Umbilical cord (tissue), 2 donors: ENCODE data around the gene SLC30A2. TPM values are rescaled to one million over a fixed set of nuclear protein-coding genes. Genes with fewer than 3 reads are reported as not detected.

Experiments
- DNase-seq: peaks from one replicate; pipeline ENCODE4 v3.0.0-alpha.2; 2015; ENCODE audit warnings: low spot score
- total RNA-seq: library from RNA; depleted of rRNA; stranded (reverse); fragments of >200 nt; gene quantifications from one replicate; pipeline ENCODE4 v1.2.3, GENCODE V29; 2014; ENCODE audit warnings: low replicate concordance; ENCODE audit not compliant: insufficient read depth

The SLC30A2 gene
- total RNA-seq, 1 donor from 2014 or later: 1.2 TPM

GRCh38 chr1:26023009-26023408 lies 22.9 kb downstream of the SLC30A2 start:
- DNase-seq: no peak

DNA sequence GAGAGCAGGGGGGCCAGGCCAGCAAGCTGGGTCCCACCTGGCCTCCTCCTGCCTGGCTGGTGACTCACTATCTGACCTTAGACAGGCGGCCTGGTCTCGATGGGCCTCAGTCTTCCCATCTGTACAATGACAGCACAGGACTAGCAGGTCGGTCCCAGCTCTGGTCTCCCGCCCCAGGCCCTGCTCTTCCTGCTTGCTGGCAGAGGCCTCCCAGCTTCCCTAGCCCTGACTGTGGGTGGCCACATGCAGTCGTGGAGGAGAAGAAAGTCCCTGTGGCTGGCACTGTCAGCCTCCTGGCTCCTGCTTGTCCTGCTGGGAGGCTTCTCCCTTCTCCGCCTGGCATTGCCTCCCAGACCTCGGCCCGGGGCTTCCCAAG lies 23.5 kb downstream of the SLC30A2 start:
- DNase-seq: no peak

DNA sequence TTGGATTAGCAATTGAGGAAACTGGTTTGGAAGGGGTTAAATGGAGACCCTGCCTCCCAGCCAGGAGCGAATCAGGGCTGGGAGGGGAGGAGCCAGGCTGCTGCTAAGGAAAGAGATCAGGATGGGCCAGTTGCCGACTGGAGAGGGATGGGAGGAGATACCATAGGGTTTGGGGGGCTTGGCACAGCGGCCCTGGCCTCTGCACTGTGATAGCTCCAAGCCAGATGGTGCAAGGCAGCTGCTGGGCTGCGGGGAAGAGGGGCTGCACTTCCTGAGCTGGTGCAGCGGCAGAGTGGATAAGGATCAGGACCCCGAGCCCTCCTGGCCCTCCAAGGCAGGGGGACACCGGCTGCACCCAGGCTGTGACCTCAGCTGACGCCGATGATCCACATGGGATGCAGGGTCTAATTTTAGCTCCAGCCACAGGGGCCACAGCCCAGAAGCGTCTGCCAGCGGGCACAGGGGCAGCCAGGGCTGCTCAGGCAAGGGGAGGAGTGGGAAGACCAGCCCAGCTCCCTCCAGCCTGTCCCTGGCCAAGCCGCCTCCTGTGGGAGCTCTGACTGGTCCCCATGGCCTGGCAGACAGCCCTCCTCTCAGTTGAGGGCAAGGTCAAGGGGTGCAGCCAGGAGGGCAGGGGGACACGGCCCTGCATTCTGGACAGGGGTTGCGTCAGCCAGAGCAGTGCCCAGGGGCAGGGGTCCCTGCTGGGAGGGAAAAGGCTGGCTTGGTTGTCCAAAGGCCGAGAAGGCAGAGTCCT lies 24.1 kb downstream of the SLC30A2 start, which contains the start of gene EXTL1:
Gene EXTL1 (plus strand): TSS at position 129 of the 757 bp plus-strand sequence. CDS start 872 bp downstream, outside the sequence.
- peak; percentile 69 for DNase-seq

- no peak for DNase-seq
Observed at GRCh38 chr1:26020941-26021646, 24.8 kb downstream of the SLC30A2 start.

- DNase-seq: no peak
Observed at GRCh38 chr1:26020330-26020768, 25.6 kb downstream of the SLC30A2 start.

DNA sequence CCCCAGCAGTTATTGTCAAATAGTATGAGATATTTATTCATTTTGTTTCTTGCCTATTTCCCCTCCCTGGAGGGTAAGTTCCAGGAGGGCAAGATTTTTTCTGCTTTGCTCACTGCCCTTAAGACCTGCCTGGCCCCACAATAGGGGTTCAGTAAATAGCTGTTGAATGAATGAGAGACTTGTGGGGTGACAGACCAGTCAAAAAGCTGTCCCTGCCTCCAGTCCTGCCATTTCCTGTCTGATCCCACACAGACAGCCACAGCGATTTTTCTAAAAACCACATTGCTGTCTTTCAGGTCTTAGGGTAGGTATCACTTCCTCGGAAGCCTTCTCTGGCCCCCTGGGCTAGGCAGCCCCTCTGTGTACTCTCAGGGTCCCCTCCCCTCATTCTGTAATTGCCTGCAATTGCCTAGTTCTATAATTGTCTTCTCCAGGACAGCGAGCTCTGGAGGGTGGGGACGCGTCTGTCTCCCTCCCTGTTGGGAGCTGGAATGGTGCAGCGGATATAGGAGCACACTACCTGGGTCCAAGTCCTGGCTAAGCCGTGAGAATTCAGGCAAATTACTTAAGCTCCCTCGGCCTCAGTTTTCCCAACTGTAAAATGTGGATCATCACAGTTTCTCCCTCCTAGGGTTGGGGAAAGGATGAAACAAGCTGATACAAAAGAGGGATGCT lies 26.1 kb downstream of the SLC30A2 start:
- DNase-seq: no peak

GRCh38 chr1:26017606-26018005 lies 28.3 kb downstream of the SLC30A2 start:
- DNase-seq: peak; percentile 42

- no peak for DNase-seq
Observed at GRCh38 chr1:26016953-26017545, 28.9 kb downstream of the SLC30A2 start.

DNA sequence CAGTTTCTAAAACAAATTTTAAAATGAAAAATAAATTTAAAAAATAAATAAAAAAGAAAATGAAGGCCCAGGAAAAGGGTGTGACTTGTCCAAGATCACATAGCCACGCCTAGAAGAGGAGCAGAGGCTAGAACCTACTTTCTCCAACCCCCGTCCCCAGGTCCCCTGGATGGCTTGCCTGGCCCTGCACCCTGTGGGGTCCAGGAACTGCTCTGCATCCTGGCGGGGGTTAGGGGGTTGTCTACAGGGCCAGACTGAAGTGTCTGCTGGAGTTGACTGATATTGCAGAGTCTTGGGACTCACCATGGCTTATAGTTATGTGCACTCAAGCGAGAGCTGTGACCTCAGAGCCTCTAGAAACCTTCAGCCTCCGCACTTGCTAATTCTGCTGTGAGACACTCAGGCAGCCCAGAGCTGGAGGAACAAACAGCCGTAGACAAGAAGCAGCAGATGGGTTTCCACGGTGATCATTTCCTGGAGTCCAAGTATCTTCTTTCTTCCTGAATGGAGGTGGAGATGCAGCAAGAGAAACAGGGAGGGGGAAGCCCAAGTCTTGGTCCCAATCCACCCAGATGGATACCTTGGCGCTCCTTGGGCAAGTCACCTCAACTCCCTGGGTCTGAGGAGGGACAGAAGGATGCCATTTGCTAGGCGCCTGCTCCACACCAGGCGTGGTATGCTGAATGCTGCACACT lies 29.5 kb downstream of the SLC30A2 start:
- DNase-seq: no peak

DNA sequence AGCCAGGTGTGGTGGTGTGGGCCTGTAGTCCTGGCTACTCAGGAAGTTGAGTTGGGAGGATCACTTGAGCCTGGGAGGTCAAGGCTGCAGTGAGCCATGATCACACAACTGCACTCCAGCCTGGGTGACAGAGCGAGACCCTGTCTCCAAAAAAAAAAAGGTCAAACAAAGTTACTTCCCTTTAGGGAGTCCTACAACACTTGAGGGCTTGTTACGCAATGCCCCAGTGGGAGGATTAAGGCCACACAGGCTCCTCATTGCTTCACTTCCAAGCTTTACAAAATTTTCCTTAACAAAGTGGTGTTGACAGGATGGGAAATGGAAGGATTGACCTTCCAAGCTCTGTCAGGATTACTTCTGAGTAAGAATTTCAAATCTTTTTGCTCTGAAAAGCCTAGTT lies 30.6 kb downstream of the SLC30A2 start:
- DNase-seq: peak; percentile 82

DNA sequence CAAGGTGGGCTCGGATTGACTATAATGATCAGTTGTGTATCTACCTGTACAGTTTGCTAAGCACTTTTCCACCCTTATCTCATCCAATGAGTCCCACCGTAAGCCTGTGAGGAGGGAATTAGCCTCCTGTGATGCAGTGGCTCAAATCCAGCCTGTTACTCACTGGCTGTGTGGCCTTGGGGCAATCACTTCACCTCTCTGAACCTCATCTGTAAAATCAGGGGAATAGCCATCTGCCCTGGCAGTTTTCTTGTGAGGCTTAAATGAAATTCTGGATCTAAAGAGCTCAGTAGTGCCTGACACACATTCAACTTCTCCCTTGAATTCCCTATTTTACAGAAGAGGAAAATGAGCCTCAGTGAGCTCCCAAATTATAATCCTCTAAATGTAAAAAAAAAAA lies 31.7 kb downstream of the SLC30A2 start:
- DNase-seq: no peak

GRCh38 chr1:26012864-26013263 lies 33.1 kb downstream of the SLC30A2 start:
- no peak for DNase-seq

- no peak for DNase-seq
Observed at GRCh38 chr1:26010825-26011224, 35.1 kb downstream of the SLC30A2 start.

DNA sequence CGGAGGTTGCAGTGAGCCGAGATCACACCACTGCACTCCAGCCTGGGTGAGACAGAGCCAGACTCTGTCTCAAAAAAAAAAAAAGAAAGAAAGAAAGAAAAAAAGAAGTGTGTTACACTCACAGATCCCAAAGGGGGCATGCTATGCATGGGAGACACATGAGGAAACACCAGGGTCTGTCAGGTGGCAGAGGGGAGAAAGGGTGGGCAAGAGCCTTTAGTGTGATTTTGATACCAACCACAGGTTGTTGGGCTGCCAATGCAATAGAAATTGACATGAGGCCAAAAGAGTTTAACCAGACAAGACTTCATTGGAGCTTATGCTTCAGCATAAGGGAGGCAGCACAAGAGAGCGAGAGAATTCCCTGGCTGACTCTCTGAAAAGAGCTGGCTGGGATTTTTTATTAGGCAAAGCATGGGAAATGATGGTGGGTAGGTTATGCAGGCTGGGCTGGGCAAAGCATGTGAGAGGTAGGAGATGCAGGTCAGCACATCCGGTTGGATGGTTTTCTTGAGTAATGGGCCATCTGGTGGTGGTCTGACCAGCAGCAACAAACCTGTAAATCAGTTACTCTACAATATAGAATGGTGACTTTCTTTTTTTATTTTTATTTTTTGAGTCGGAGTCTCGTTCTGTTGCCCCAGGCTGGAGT lies 36.0 kb downstream of the SLC30A2 start:
- DNase-seq: peak; percentile 38

- DNase-seq: no peak
Observed at GRCh38 chr1:26006710-26007109, 39.2 kb downstream of the SLC30A2 start.

GRCh38 chr1:26005434-26006105 lies 40.3 kb downstream of the SLC30A2 start:
- no peak for DNase-seq

- DNase-seq: no peak
Observed at GRCh38 chr1:26003756-26004155, 42.2 kb downstream of the SLC30A2 start.

DNA sequence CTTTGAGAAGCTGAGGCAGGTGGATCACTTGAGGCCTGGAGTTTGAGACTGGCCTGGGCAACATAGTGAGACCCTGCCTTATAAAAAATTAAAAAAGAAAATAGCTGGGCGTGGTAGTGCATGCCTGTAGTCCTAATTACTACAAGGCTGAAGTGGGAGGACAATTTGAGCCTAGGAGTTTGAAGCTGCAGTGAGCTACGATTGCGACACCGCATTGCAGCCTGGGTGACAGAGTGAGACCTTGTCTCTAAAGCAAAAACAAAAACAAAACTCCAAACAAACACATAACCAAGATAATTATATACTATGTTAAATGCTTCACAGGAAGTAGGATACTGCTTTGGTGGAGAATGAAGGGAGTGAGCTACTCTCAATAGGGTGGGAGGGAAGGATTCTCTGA lies 42.7 kb downstream of the SLC30A2 start:
- no peak for DNase-seq

- no peak for DNase-seq
Observed at GRCh38 chr1:25999041-25999800, 46.7 kb downstream of the SLC30A2 start.
